HG03064 (cell line): ENCODE measurements around the gene SPAG17.

Experiments used
- ATAC-seq: cut with Tn5 transposase; IDR thresholded peaks from one replicate; pipeline ENCODE4 v1.9.1; 2021; ENCODE audit warnings: low read depth; ENCODE audit not compliant: unreplicated experiment

SPAG17 gene

GRCh38 chr1:118123116-118123839 is 61.8 kb downstream of the SPAG17 start:
- no peak for ATAC-seq

DNA sequence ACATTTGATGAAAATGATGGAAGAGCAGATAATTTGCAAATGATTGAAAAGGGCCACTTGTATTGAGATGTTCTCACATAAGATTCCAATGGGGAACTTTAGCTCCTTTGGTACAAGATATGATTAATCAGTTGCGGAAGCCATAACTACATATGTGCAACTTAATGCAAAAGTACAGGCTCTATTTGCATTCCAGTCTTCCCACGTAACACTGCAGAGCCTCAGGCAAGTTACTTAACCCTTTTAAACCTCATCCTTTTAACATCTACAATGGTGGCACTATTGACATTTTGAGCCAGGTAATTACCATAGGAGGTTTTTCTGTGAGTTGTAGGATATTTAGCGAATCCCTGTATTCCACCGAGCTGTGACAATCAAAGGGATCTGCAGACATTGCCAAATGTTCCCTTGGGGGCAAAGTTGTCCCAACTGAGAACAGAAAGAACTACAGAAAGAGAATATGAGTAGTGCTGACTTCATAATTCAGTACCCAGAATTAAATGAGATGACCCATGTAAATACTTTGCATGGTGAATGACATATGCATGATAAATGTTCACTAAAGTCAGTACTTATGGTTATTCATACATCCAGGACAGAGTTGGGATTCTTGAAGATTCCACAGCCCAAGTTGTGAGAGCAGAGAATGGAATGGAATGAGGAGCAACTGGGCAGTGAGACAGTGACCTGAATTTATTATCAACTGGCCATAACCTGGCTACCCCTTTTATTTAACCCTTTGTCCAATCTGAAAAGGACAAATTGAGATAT is 62.6 kb downstream of the SPAG17 start:
- ATAC-seq = no peak

DNA sequence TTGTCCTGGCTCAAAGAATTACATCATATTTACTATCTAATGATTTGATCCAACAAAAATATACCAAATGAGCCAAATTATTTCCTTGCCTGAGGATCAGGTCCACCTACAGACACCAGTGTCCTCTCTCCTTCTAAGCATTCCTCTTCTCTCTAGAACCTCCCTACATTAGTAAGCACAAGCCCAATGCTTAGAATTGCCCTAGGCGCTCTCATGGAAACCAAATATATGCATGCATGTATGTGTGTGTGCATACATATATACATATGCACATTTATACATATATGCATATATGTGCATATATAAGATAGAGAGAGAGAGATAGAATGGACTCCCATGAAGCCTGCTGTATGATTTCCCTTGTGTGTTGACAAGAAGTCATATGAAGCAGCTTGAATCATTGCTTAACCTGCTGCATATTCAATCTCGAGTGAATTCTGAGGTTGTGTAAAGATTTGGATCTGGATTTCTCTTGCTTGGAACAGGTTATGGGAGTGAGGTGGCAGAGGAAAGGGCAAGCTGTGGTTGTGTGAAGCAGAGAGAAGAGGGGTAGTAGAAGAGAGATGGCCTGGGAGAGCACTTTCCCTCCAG is 66.1 kb downstream of the SPAG17 start:
- no peak for ATAC-seq

GRCh38 chr1:118118469-118118868 is 66.6 kb downstream of the SPAG17 start:
- ATAC-seq = no peak

DNA sequence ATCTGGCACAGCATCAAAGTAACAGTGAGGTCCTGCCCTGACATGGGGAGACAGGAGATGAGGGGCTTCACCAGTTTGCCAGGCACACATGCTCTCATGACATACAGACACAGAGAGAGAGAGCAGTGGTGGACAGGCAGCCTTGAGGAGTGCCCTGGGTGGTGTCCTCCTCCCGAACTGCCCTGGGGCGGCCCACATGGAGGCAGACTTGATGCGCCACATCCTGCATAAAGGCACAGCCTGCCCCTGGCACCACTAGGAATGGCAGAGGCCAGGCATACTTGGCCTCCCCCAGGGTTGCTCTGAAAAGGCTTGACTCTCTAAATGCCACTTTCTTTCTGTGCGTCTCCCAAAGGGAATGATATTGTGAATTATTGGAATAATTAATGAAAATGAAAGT is 67.5 kb downstream of the SPAG17 start:
- ATAC-seq = no peak

- ATAC-seq = no peak
Measured at GRCh38 chr1:118116909-118117308, 68.1 kb downstream of the SPAG17 start.

DNA sequence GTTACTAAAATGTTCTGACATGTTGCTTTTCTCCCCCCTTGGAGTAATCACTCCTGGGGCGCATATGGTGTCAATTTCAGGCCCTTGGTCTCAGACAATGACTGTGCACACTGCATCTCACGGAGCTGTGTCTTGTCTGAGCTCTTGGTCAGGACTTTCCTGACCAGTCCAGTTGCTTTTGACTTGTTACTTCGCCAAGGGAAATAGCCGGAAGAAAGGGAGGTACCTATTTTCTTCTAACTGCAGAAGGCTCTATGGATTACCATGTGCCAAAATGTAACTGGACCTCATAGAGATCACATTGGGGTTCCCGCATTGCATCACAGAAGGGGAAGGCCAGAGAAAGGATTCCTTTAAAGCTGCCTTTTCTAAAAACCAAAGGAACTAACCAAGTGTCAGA is 68.6 kb downstream of the SPAG17 start:
- ATAC-seq = no peak

DNA sequence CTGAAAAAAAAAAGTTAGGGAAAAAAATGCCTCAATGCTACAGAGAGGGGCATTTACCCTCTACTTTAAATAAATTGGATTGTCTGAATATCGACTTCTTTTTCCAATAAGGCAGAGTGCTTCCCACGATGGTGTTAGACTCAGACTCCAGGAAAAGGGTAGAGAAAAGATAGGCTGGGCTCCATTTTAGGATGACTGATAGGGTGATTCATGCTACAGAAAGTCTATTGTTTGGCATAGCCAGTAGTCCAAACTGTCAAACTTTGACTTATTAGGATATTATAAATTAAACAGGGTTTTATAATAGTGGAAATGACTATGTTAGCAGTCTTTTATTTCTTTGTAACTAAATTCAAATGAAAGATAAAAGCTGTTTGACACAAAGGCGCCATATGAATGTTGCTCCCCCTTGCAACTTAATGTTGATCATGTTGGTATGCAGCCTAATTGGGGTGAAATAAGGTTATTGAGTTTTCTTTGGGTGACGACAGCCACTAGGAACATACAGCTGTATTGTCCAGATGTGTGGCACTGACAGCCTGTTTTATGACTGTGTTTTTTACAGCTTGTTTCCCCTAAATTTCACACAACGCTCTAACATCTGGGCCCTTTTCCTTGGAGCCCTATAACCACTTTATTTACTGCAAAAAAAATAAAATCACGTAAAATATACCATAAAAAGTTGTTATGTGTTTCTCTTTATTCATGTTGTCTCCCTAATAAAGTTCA is 69.3 kb downstream of the SPAG17 start:
- ATAC-seq = no peak

DNA sequence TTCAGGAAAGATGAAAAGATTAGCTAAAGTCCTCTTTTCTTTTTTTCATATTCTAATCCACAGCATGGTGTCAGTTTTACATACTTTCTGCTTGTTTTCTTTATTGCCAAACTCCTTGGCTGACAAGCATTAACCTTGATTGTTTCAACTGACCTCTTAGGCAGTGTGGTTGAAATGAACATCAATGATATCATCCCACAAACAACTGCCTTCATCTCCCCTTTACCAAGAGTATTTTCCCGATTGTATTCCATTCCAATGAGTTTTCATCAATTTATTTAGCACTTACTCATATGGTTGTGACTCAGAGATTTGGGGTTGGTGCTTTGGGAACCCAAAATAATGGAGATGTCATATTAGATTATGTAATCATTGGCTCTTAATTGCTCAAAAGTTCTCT is 71.8 kb downstream of the SPAG17 start:
- ATAC-seq = no peak

- ATAC-seq = no peak
Measured at GRCh38 chr1:118110580-118110979, 74.4 kb downstream of the SPAG17 start.

DNA sequence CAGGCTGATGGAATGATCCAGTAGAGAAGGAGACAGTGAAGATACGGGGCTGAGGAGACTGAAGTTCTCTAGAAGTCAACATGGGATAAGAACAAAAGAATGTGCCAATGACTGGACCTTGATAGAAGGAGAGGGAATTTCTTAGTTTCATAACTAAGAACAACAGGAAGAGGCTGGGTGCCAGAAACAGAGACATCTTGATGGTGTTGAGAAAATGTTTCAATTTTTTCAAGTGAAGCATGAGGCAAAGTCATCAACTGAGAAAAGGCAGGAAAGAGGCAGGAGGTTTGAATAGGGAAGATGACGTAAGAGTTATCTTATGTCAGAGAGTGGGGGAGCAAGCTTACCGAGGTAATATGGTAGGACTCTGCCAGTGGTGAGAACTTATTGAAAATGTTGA is 80.1 kb downstream of the SPAG17 start:
- no peak for ATAC-seq

DNA sequence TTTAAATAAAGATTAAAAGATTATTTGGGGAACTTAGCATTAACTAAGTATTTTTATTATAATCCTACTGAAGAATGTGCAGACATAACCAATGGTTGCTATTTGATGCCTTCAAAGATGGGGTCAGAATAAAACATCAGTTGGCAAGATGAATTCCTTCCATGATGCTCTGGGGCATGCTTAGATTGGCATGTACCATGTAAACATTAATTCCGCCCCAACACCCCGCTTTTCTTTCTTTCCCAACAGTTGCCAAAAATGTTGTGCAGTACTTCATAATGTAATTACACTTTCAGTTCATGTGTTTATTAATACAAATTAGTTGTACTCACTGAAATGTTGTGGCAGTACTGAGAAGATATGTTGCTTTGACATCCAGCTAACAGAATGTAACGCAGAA is 82.6 kb downstream of the SPAG17 start:
- ATAC-seq = no peak

DNA sequence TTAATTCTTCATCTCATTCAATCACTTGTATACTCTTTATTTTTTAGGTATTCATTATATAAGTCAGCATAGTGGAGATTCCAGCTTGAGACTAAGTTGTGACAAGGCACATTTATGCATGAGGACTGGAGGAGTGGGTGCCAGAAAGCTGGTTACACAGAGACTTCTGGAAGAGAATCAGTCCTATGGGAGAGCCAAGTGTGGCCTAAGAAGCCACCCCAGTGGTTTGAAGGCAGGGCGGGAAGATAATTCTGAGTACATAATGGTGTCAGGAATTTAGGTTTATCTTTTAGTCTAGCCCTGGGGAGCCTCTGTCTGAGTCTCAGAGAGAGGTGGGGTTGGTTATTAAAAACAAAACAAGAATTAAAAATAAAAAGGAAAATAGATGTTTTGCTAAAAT is 83.0 kb downstream of the SPAG17 start:
- ATAC-seq = no peak

DNA sequence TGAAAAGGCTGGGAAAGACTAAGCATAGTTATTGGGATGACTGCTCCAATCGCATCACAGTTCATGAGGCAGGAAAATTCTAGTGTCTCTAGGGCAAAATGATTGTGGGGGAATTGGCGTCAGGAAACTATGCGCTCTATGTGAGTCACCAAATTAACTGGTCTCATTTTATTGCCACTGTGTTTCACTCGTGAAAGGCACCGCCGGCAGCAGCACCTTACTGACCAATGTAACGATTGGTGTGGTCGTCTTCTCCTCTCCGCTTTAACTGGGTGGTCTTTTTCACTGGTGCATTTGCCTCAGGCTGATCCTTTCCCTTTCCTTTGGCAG is 83.5 kb downstream of the SPAG17 start:
- no peak for ATAC-seq

GRCh38 chr1:118100686-118101514 is 84.1 kb downstream of the SPAG17 start:
- ATAC-seq = no peak

DNA sequence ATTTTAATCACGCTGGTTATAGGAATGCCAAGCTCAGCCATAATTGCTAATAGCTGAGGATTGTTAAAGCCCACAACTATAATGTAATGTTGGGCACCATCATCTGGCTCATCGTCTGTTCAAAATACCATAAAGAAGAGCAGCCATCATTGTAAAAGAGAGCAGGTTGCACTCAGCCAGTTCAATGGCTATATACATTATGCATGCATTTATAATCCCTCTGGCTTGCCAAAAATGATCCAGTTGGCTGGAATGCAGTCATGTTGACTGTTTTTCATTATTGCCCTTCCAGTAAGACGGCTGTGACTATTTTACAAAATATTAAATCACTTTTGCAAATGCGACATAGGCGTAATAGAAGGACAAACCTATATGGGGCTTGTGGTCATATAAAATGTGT is 85.3 kb downstream of the SPAG17 start:
- ATAC-seq = no peak

DNA sequence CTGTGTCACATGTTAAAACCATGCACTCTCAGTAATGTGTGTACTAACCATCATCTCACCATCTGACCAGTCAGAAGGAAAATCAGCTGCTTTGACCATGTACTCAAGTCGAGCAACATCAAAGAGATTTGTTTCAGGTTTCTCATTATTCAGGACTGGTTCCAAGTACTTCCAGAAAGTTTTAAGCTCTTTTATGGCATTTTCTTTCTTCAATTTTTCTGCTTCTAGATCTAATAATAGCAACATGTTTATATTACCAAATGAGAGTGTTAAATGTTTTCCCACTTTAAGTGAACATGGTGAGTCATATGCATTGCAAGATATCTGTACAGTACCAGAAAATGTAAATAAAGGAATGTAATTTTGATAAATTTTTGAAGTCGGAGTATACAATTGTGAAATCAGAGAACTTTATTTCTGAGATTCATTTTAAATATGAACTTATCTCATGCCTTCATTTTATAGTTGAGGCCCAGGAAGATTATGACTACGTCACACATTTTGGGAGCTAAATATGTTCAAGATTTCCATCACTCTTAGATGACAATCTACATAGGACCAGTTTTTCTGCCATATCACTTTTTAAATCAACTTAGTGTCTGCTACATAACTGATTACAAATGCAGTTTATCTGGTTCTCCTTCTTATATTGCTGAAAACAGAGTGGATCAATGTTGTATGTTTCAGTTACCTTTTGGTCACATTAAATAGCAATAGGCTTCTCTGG is 87.2 kb downstream of the SPAG17 start:
- no peak for ATAC-seq

GRCh38 chr1:118093017-118093416 is 92.0 kb downstream of the SPAG17 start:
- ATAC-seq = no peak

DNA sequence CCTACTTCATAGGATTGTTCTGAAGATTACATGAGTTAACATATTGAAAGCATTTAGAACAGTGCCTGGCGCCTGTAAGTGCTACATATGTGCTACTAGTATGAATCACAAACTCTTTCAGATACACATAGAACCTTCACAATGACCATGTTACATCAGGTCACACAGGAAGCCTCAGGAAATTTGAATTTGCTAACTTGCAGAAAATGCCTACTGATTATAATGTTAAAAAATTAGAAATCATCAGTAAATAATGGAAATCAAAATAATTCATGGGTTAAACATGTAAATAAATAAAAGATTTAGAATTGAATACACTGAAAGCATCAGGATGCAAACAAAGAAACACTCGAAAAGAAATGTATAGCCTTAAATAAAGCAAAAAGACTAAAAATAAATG is 94.9 kb downstream of the SPAG17 start:
- ATAC-seq = no peak

DNA sequence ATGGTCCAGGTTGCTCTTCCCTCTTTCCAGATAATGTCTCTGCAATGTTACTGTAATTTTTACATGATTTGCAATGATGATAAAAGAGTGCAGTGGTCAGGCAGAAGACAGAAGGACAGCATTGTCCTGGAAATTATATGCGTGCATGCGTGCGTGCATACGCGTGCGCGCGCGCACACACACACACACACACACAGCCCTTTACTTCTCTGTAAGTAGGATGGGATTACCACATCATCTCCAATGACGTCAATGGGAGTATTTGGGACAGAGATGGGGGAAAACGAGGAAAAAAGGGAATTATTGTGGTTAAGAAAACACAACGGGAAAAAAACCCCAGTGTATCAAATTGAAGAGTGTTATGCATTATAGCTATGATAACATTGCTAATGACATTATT is 99.7 kb downstream of the SPAG17 start:
- ATAC-seq = no peak
